ENCODE data around the gene CYS1.
A peak's percentile ranks its signal among the peaks of the same experiment; 100 is the strongest.

The CYS1 gene

GRCh38 chr2:10073706-10074105, 6.5 kb downstream of the CYS1 start:
- DNase-seq = no peak
- H3K36me3 ChIP-seq = no peaks in the 10 kb centered on the region
- peaks cover 53% of the 10 kb centered on the region for H3K27me3 ChIP-seq
- TF ChIP-seq, protein P1, sequence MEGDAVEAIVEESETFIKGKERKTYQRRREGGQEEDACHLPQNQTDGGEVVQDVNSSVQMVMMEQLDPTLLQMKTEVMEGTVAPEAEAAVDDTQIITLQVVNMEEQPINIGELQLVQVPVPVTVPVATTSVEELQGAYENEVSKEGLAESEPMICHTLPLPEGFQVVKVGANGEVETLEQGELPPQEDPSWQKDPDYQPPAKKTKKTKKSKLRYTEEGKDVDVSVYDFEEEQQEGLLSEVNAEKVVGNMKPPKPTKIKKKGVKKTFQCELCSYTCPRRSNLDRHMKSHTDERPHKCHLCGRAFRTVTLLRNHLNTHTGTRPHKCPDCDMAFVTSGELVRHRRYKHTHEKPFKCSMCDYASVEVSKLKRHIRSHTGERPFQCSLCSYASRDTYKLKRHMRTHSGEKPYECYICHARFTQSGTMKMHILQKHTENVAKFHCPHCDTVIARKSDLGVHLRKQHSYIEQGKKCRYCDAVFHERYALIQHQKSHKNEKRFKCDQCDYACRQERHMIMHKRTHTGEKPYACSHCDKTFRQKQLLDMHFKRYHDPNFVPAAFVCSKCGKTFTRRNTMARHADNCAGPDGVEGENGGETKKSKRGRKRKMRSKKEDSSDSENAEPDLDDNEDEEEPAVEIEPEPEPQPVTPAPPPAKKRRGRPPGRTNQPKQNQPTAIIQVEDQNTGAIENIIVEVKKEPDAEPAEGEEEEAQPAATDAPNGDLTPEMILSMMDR (IDR thresholded peaks at IDR 0.05; ENCODE audit: low read depth, low read length) = no peak
- no peak overlapping the region for H3K4me3 ChIP-seq (ENCODE audit: low read depth, low read length)
- H3K4me1 ChIP-seq = no peaks in the 10 kb centered on the region
- no peaks in the 10 kb centered on the region for H3K9me3 ChIP-seq

GRCh38 chr2:10072656-10073480, 7.3 kb downstream of the CYS1 start:
- Histone ChIP-seq H3K9me3 (no peaks in the 10 kb centered on the region), H3K4me1 (no peaks in the 10 kb centered on the region), H3K27me3 (peaks cover 45% of the 10 kb centered on the region), H3K4me3 (ENCODE audit: low read depth, low read length) (no peak overlapping the region), H3K36me3 (no peaks in the 10 kb centered on the region)
- TF ChIP-seq, protein P1 (IDR thresholded peaks at IDR 0.05; ENCODE audit: low read depth, low read length) = peak; percentile 96
- peak; percentile 89 for DNase-seq

DNA sequence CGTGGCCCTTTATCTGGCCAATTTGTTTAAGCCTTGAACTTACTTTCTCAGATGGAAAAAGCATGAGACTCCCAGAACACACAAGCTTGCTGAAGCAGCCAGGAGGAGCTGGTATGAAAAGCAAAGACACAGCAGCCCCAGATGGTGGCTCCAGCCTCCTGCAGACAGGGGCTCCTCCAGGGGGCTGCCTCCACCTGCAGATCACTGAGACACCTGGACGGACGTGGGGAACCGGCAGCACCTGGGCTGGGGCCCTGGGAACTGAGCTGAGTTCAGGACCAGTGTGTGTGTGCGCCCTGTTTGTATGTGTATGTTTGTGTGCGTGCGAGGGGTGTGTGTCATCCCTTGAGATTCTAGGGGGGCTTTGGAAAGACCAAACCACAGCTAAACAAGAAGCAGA, 8.6 kb downstream of the CYS1 start:
- Histone ChIP-seq H3K27me3 (peaks cover 32% of the 10 kb centered on the region), H3K36me3 (no peaks in the 10 kb centered on the region), H3K4me3 (ENCODE audit: low read depth, low read length) (no peak overlapping the region), H3K9me3 (no peaks in the 10 kb centered on the region), H3K4me1 (no peaks in the 10 kb centered on the region)
- TF ChIP-seq, protein P1 (IDR thresholded peaks at IDR 0.05; ENCODE audit: low read depth, low read length) = no peak
- no peak for DNase-seq

GRCh38 chr2:10071176-10071575, 9.0 kb downstream of the CYS1 start:
- Histone ChIP-seq H3K9me3 (no peaks in the 10 kb centered on the region), H3K4me1 (no peaks in the 10 kb centered on the region), H3K4me3 (ENCODE audit: low read depth, low read length) (no peak overlapping the region), H3K27me3 (peaks cover 28% of the 10 kb centered on the region), H3K36me3 (no peaks in the 10 kb centered on the region)
- no peak for DNase-seq
- TF ChIP-seq, protein P1 (IDR thresholded peaks at IDR 0.05; ENCODE audit: low read depth, low read length) = no peak

GRCh38 chr2:10067881-10068280, 12.3 kb downstream of the CYS1 start:
- H3K4me1 ChIP-seq = no peaks in the 10 kb centered on the region
- no peak overlapping the region for H3K4me3 ChIP-seq (ENCODE audit: low read depth, low read length)
- no peak for DNase-seq
- H3K27me3 ChIP-seq = no peaks in the 10 kb centered on the region
- H3K36me3 ChIP-seq = no peaks in the 10 kb centered on the region
- TF ChIP-seq, protein P1 (IDR thresholded peaks at IDR 0.05; ENCODE audit: low read depth, low read length) = no peak
- no peaks in the 10 kb centered on the region for H3K9me3 ChIP-seq

DNA sequence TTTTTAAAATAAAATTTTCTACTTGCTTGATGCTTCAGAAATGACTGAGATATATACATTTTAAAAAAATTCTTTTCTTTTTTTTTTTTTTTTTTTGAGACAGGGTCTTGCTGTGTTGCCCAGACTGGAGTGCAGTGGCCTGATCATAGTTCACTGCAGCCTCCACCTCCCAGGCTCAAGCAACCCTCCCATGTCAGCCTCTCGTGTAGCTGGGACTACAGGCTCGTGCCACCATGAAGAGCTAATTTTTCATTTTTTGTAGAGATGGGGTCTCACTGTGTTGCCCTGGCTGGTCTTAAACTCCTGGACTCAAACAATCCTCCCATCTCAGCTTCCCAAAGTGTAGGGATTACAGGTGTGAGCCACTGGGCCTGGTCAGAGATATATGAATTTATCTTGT, 12.9 kb downstream of the CYS1 start:
- Histone ChIP-seq H3K4me3 (ENCODE audit: low read depth, low read length) (no peak overlapping the region), H3K27me3 (no peaks in the 10 kb centered on the region), H3K36me3 (no peaks in the 10 kb centered on the region), H3K9me3 (no peaks in the 10 kb centered on the region), H3K4me1 (no peaks in the 10 kb centered on the region)
- DNase-seq = no peak
- TF ChIP-seq, protein P1 (IDR thresholded peaks at IDR 0.05; ENCODE audit: low read depth, low read length) = no peak

Measured in BE2C (cell line).